Upper lobe of right lung (tissue), 1 donor: ENCODE results near the gene RDH12. TPM values are rescaled to one million over a fixed set of nuclear protein-coding genes. Genes with fewer than 3 reads are reported as not detected.

Source experiments
- ATAC-seq: fragments of 200-7000 bp; cut with Tn5 transposase; one replicate; pipeline ENCODE4 v1.9.1; 2020; ENCODE audit warnings: mild to moderate bottlenecking, moderate library complexity
- DNase-seq: peaks from one replicate; pipeline ENCODE4 v3.0.0-alpha.2; 2020
- H3K27ac ChIP-seq: fragments of 200-600 bp; one replicate; pipeline ENCODE4 v1.8.0; 2022
- H3K27me3 ChIP-seq: fragments of 200-600 bp; one replicate; pipeline ENCODE4 v1.8.0; 2022; ENCODE audit warnings: mild to moderate bottlenecking
- H3K36me3 ChIP-seq: fragments of 200-600 bp; one replicate; pipeline ENCODE4 v1.8.0; 2022
- H3K4me1 ChIP-seq: fragments of 200-600 bp; one replicate; pipeline ENCODE4 v1.8.0; 2022
- H3K4me3 ChIP-seq: fragments of 200-600 bp; one replicate; pipeline ENCODE4 v1.8.0; 2022; ENCODE audit warnings: mild to moderate bottlenecking
- H3K9me3 ChIP-seq: fragments of 200-600 bp; one replicate; pipeline ENCODE4 v1.8.0; 2022
- intact Hi-C: fragments of 100-400 bp; cut with DNase I; formaldehyde crosslinking; loops from one replicate; pipeline ENCODE4 v1.11.0; 2022
- total RNA-seq: library from RNA; stranded (reverse); fragmentation: NEBNext Ultra II Directional; extraction: Animal tissue kit (Norgen Biotek cat#: 25700); gene quantifications from one replicate; pipeline ENCODE4 v1.2.1, GENCODE V29; 2021
- TF ChIP-seq, protein P1 (sequence below): fragments of 200-600 bp; IDR thresholded peaks from one replicate; pipeline ENCODE4 v1.8.0; 2022; ENCODE audit warnings: antibody characterized with exemption
- donor health status: DM: no; HTN: yes; CAD: no; lungs with severe emphysema.

RDH12 gene
- total RNA-seq, 1 donor from 2014 or later: 0.20 TPM

DNA sequence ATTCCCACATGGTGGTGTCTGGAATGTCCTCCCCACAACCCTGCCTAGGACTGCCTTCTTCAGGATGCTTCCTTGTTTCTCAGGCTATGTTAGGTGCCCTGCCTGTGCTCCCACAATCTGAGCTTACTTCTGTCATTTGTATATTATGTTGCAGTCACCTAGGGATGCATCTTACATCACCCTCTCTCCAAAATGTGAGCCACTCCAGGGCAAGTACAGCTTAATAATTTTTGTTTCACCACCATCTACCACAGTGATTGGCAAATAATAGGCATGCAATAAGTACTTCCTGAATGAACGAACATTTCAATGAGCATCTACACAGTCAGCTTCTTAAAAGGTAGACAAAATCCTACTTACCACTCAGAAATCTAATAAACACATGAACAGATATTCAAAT, 77.1 kb downstream of the RDH12 start:
- Histone ChIP-seq H3K9me3 (no peaks in the 10 kb centered on the region), H3K27ac (no peak overlapping the region), H3K4me1 (no peaks in the 10 kb centered on the region), H3K27me3 (no peaks in the 10 kb centered on the region), H3K36me3 (peaks cover 100% of the 10 kb centered on the region), H3K4me3 (no peak overlapping the region)
- DNase-seq (no peak), ATAC-seq (peak; percentile 63)
- TF ChIP-seq, protein P1, sequence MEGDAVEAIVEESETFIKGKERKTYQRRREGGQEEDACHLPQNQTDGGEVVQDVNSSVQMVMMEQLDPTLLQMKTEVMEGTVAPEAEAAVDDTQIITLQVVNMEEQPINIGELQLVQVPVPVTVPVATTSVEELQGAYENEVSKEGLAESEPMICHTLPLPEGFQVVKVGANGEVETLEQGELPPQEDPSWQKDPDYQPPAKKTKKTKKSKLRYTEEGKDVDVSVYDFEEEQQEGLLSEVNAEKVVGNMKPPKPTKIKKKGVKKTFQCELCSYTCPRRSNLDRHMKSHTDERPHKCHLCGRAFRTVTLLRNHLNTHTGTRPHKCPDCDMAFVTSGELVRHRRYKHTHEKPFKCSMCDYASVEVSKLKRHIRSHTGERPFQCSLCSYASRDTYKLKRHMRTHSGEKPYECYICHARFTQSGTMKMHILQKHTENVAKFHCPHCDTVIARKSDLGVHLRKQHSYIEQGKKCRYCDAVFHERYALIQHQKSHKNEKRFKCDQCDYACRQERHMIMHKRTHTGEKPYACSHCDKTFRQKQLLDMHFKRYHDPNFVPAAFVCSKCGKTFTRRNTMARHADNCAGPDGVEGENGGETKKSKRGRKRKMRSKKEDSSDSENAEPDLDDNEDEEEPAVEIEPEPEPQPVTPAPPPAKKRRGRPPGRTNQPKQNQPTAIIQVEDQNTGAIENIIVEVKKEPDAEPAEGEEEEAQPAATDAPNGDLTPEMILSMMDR: no peak
- intact Hi-C loops: no loop called here

DNA sequence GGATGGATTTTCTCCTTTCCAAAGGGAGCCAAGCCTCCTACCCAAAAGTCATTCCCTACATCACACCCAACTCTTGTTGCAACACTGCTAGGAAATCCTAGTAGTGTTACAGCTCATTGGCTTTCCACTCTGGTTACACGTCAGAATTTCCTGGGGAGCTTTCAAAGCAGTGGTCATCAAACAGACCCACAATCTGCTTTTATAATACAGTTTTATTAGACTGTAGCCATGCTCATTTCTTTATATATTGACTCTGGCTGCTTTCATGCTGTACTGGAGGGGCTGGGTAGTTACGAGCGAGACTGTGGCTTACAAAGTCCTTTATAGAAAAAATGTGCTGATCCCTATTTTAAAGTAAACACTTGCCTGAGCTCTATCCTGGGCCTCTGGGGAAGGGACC, 80.4 kb downstream of the RDH12 start:
- TF ChIP-seq, protein P1: no peak

More for the DNA sequence above, 80.4 kb downstream of the RDH12 start:
- no peak overlapping the region for H3K27ac ChIP-seq
- intact Hi-C loops: no loop called here
- no peak for DNase-seq
- no peak for ATAC-seq
- H3K27me3 ChIP-seq: no peaks in the 10 kb centered on the region
- no peaks in the 10 kb centered on the region for H3K9me3 ChIP-seq
- peaks cover 100% of the 10 kb centered on the region for H3K36me3 ChIP-seq
- no peaks in the 10 kb centered on the region for H3K4me1 ChIP-seq
- no peak overlapping the region for H3K4me3 ChIP-seq

Other genes starting within 250 kb of the RDH12 start
- 5.4 TPM for gene TMEM229B, start 213.2 kb upstream of the RDH12 start, total RNA-seq
- gene PLEKHH1, start 168.6 kb upstream of the RDH12 start, total RNA-seq: 2.3 TPM
- gene PIGH, start 101.6 kb upstream of the RDH12 start, total RNA-seq: 24.2 TPM
- 2.0 TPM for gene ARG2, start 82.0 kb upstream of the RDH12 start, total RNA-seq
- gene VTI1B, start 27.3 kb upstream of the RDH12 start, total RNA-seq: 122 TPM
- 58.4 TPM for gene RDH11, start 6.1 kb upstream of the RDH12 start, total RNA-seq
- gene ZFYVE26, start 114.7 kb downstream of the RDH12 start, total RNA-seq: 42.9 TPM
- 11.5 TPM for gene RAD51B, start 117.9 kb downstream of the RDH12 start, total RNA-seq